Measurements from ENCODE around the gene C4BPB. TPM values are rescaled to one million over a fixed set of nuclear protein-coding genes. Genes with fewer than 3 reads are reported as not detected.

The C4BPB gene
- total and polyA plus RNA-seq, 2 donors (not counting 3 experiments of a cell fraction or from before 2014, with no cell fraction given), result not detected

DNA sequence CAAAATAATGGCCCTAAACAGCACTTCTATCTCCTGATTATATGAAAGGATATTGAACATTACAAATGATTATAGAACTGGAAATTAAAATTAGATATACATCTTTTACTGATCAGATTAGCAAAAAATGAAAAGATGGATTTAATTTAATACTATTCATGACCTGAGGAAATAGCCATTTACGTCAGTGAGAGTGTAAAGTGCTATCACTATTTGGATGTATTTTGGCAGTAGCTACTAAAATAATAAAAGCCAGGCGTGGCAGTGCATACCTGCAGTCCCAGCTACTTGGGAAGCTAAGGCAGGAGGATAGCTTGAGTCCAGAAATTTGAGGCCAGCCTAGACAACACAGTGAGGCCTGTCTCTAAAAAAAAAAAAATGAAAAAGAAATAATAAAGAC, 5.3 kb downstream of the C4BPB start:
- Histone ChIP-seq H3K4me1 (ENCODE audit: control insufficient read depth, extremely low read depth, insufficient read depth, low read length) (no peaks in the 10 kb centered on the region), H3K9me3 (replicated peaks; ENCODE audit: control insufficient read depth, insufficient read depth, low read length) (no peaks in the 10 kb centered on the region), H3K4me3 (replicated peaks in 1 of 3; ENCODE audit: insufficient read depth in 1 of 3, low read depth in 1 of 3, low read length in 3 of 3) (no peak overlapping the region), H3K9ac (replicated peaks; ENCODE audit: extremely low read depth, insufficient read depth, low read length) (no peak overlapping the region), H3K9me1 (replicated peaks; ENCODE audit: control insufficient read depth, extremely low read depth, insufficient read depth, low read length) (no peaks in the 10 kb centered on the region), H3K27ac (ENCODE audit: insufficient read depth, low read depth, low read length) (no peak overlapping the region), H3K27me3 (ENCODE audit: control insufficient read depth in 2 of 2, insufficient read depth in 2 of 2, low read length in 2 of 2) (peaks cover 0 to 3% of the 10 kb centered on the region in 2 experiments), H3K4me2 (ENCODE audit: insufficient read depth, low read length) (no peak overlapping the region), H2AFZ (ENCODE audit: low read depth, low read length) (no peak overlapping the region), H3K36me3 (ENCODE audit: control insufficient read depth in 2 of 2, extremely low read depth in 1 of 2, insufficient read depth in 2 of 2, low read length in 2 of 2) (no peaks in the 10 kb centered on the region), H3K79me2 (ENCODE audit: control insufficient read depth, insufficient read depth, low read length) (no peaks in the 10 kb centered on the region), H4K20me1 (replicated peaks; ENCODE audit: control insufficient read depth, extremely low read depth, insufficient read depth, low read length) (no peaks in the 10 kb centered on the region)
- dilution Hi-C loops (cut with MboI; ENCODE audit: extremely low pct_ligation_motif_present, low sequenced_read_pairs) (no loop called here), intact Hi-C loops (cut with micrococcal nuclease) (no loop called here)
- FAIRE-seq (no peak), DNase-seq (ENCODE audit: low read depth, low spot score) (no peak)
- BruUV-seq (replicated peaks), result no TSS peak
- TF ChIP-seq EZH2 (IDR thresholded peaks at IDR 0.05; ENCODE audit: borderline replicate concordance, low read depth, low read length, severe bottlenecking) (no peak), POLR2A (IDR thresholded peaks at IDR 0.05; ENCODE audit: low read depth, low read length) (no peak), GATA2 (IDR thresholded peaks at IDR 0.05; ENCODE audit: insufficient read depth, insufficient read length, low read depth, low read length) (no peak), FOS (IDR thresholded peaks at IDR 0.05; ENCODE audit: borderline replicate concordance, insufficient read depth, low read length) (no peak), MYC (IDR thresholded peaks at IDR 0.05; ENCODE audit: low read depth, low read length) (no peak), MAX (IDR thresholded peaks at IDR 0.05; ENCODE audit: insufficient read depth, insufficient read length) (no peak), JUN (IDR thresholded peaks at IDR 0.05; ENCODE audit: borderline replicate concordance, insufficient read depth, insufficient read length, low read depth) (no peak), POLR2AphosphoS5 (IDR thresholded peaks at IDR 0.05; ENCODE audit: insufficient read depth, low read depth, low read length) (no peak)
- TF ChIP-seq, protein P1, sequence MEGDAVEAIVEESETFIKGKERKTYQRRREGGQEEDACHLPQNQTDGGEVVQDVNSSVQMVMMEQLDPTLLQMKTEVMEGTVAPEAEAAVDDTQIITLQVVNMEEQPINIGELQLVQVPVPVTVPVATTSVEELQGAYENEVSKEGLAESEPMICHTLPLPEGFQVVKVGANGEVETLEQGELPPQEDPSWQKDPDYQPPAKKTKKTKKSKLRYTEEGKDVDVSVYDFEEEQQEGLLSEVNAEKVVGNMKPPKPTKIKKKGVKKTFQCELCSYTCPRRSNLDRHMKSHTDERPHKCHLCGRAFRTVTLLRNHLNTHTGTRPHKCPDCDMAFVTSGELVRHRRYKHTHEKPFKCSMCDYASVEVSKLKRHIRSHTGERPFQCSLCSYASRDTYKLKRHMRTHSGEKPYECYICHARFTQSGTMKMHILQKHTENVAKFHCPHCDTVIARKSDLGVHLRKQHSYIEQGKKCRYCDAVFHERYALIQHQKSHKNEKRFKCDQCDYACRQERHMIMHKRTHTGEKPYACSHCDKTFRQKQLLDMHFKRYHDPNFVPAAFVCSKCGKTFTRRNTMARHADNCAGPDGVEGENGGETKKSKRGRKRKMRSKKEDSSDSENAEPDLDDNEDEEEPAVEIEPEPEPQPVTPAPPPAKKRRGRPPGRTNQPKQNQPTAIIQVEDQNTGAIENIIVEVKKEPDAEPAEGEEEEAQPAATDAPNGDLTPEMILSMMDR (IDR thresholded peaks at IDR 0.05; ENCODE audit: extremely low read depth in 1 of 2, insufficient read depth in 1 of 2, low read depth in 1 of 2, low read length in 2 of 2), result no peak
- ChIA-PET CTCF (interaction anchor here (1.2 to 2.2 kb wide), 3 partner anchors 9 to 311 kb away, joined by 4 to 9 read pairs (median 6); no protein-coding TSS in a partner anchor), POLR2A (no interaction called here)
